H1 (cell line): Measurements from ENCODE around the gene RBM17. TPM values are rescaled to one million over a fixed set of nuclear protein-coding genes. Genes with fewer than 3 reads are reported as not detected.
"Not testable (repeated sequence)": the region's sequence is repeated elsewhere in the genome, so short reads cannot be mapped to it uniquely, and the experiment has no call there.

Source experiments
- CTCF ChIA-PET: fragments of 300-600 bp; sonication (Branson Sonifier 250); formaldehyde crosslinking; loops from one replicate; lab custom pipeline; 2021; ENCODE audit not compliant: partially characterized antibody; lab: Charles Lee
- POLR2A ChIA-PET: fragments of 300-600 bp; sonication (Branson Sonifier 250); formaldehyde crosslinking; loops from one replicate; lab custom pipeline; 2021; ENCODE audit warnings: inconsistent platforms; ENCODE audit not compliant: partially characterized antibody; lab: Charles Lee
- DNase-seq, 2 experiments: peaks; one replicate each; pipeline versions ENCODE4 v3.0.0 to v3.0.0-alpha.2; 2010 to 2022; ENCODE audit warnings: low spot score in 2 of 2, low read depth in 1 of 2, mixed read lengths in 1 of 2
- FAIRE-seq: peaks from 2 replicates; lab custom pipeline; 2011; peaks lifted over from hg19 to GRCh38; lab: Jason Lieb, UNC
- H2AFZ ChIP-seq: 2 replicates; pipeline ENCODE4 v1.8.1; 2012; ENCODE audit warnings: low read length, inconsistent platforms
- H2AK5ac ChIP-seq: 2 replicates; pipeline ENCODE4 v1.6.1; 2013; ENCODE audit warnings: low read depth, low read length
- H2BK120ac ChIP-seq: replicated peaks from 2 replicates; pipeline ENCODE3; 2013; ENCODE audit warnings: low read depth, low read length, inconsistent platforms
- H2BK12ac ChIP-seq: 2 replicates; pipeline ENCODE4 v1.6.1; 2013; ENCODE audit warnings: low read depth, low read length
- H2BK15ac ChIP-seq: 2 replicates; pipeline ENCODE4 v1.6.1; 2013; ENCODE audit warnings: low read length
- H2BK20ac ChIP-seq: 2 replicates; pipeline ENCODE4 v1.6.1; 2013; ENCODE audit warnings: low read length
- H2BK5ac ChIP-seq: 2 replicates; pipeline ENCODE4 v1.6.1; 2013; ENCODE audit warnings: low read depth, low read length
- H3K14ac ChIP-seq: 2 replicates; pipeline ENCODE4 v1.6.1; 2013; ENCODE audit warnings: inconsistent platforms; ENCODE audit not compliant: insufficient read length
- H3K18ac ChIP-seq: 2 replicates; pipeline ENCODE4 v1.6.1; 2013; ENCODE audit warnings: low read length; ENCODE audit errors: extremely low read depth
- H3K23ac ChIP-seq: 2 replicates; pipeline ENCODE4 v1.6.1; 2013; ENCODE audit warnings: inconsistent platforms; ENCODE audit not compliant: insufficient read length
- H3K23me2 ChIP-seq: 2 replicates; pipeline ENCODE4 v1.6.1; 2013; ENCODE audit warnings: low read depth, low read length
- H3K27ac ChIP-seq: 2 replicates; pipeline ENCODE4 v1.6.1; 2011; ENCODE audit warnings: low read depth, low read length, inconsistent platforms
- H3K27me3 ChIP-seq, 4 experiments: replicated peaks in 1 of 4; 1 replicate in 1 of 4; 2 replicates in 3 of 4; pipeline versions ENCODE4 v1.6.1 to v1.8.1; 2011 to 2013; ENCODE audit warnings: low read length in 3 of 4, mild to moderate bottlenecking in 3 of 4, inconsistent platforms in 2 of 4, mixed read lengths in 2 of 4, moderate library complexity in 1 of 4; ENCODE audit not compliant: control insufficient read depth in 3 of 4, insufficient read depth in 3 of 4; ENCODE audit errors: extremely low read depth in 1 of 4
- H3K36me3 ChIP-seq, 4 experiments: 2 replicates each; pipeline versions ENCODE4 v1.6.1 to v1.8.1; 2011 to 2013; ENCODE audit warnings: mild to moderate bottlenecking in 4 of 4, low read length in 3 of 4, moderate library complexity in 2 of 4, control low read depth in 1 of 4, inconsistent platforms in 1 of 4; ENCODE audit not compliant: insufficient read depth in 4 of 4, control insufficient read depth in 2 of 4
- H3K4ac ChIP-seq: replicated peaks from 2 replicates; pipeline ENCODE3; 2013; ENCODE audit warnings: low read length, low read depth, mixed read lengths, inconsistent platforms; ENCODE audit not compliant: insufficient read length
- H3K4me1 ChIP-seq, 4 experiments: replicated peaks in 1 of 4; 1 replicate in 1 of 4; 2 replicates in 3 of 4; pipeline versions ENCODE4 v1.6.1 to v1.8.1; 2011 to 2013; ENCODE audit warnings: low read length in 3 of 4, inconsistent platforms in 2 of 4, mixed read lengths in 1 of 4; ENCODE audit not compliant: insufficient read depth in 4 of 4, control insufficient read depth in 3 of 4
- H3K4me2 ChIP-seq, 2 experiments: 2 replicates each; pipeline versions ENCODE4 v1.6.1 to v1.8.1; 2011 to 2013; ENCODE audit warnings: low read depth in 2 of 2, low read length in 2 of 2, control low read depth in 1 of 2, inconsistent platforms in 1 of 2, mild to moderate bottlenecking in 1 of 2; ENCODE audit not compliant: insufficient read depth in 1 of 2
- H3K4me3 ChIP-seq, 4 experiments: fragments of 200-600, 300-600 bp in 1 of 4; sonication (generic), shearing (Covaris generic), sonication (Bioruptor Twin) in 1 of 4; 2 replicates each; pipeline versions ENCODE4 v1.5.1 to v1.8.1; 2011 to 2016; ENCODE audit warnings: low read length in 4 of 4, low read depth in 3 of 4, control low read depth in 2 of 4, inconsistent platforms in 2 of 4, mild to moderate bottlenecking in 2 of 4, mixed read lengths in 1 of 4, moderate library complexity in 1 of 4; ENCODE audit not compliant: insufficient read depth in 2 of 4; ENCODE audit errors: extremely low read depth in 1 of 4
- H3K56ac ChIP-seq: replicated peaks from 2 replicates; pipeline ENCODE3; 2013; ENCODE audit warnings: low read depth, mild to moderate bottlenecking, mixed read lengths, low read length, inconsistent platforms; ENCODE audit not compliant: insufficient read length
- H3K79me1 ChIP-seq: 2 replicates; pipeline ENCODE4 v1.6.1; 2013; ENCODE audit warnings: low read depth, low read length, control low read depth
- H3K79me2 ChIP-seq, 2 experiments: 2 replicates each; pipeline versions ENCODE4 v1.6.1 to v1.8.1; 2012 to 2013; ENCODE audit warnings: low read length in 2 of 2, mild to moderate bottlenecking in 2 of 2, inconsistent platforms in 1 of 2; ENCODE audit not compliant: insufficient read depth in 2 of 2, control insufficient read depth in 1 of 2
- H3K9ac ChIP-seq, 4 experiments: replicated peaks in 1 of 4; 1 replicate in 1 of 4; 2 replicates in 3 of 4; pipeline versions ENCODE4 v1.6.1 to v1.8.1; 2011 to 2013; ENCODE audit warnings: low read depth in 3 of 4, low read length in 3 of 4, control low read depth in 2 of 4, mild to moderate bottlenecking in 2 of 4, moderate library complexity in 2 of 4, inconsistent platforms in 1 of 4; ENCODE audit errors: extremely low read depth in 1 of 4
- H3K9me3 ChIP-seq, 2 experiments: 2 replicates each; pipeline versions ENCODE4 v1.6.1 to v1.8.1; 2012 to 2013; ENCODE audit warnings: mild to moderate bottlenecking in 2 of 2, moderate library complexity in 2 of 2, control low read depth in 1 of 2, inconsistent platforms in 1 of 2, low read depth in 1 of 2, low read length in 1 of 2, mixed read lengths in 1 of 2; ENCODE audit not compliant: insufficient read depth in 2 of 2
- H4K20me1 ChIP-seq, 2 experiments: replicated peaks in 1 of 2; 2 replicates each; pipeline versions ENCODE3 to v1.8.1; 2011 to 2013; ENCODE audit warnings: inconsistent platforms in 2 of 2, low read length in 2 of 2, mild to moderate bottlenecking in 1 of 2; ENCODE audit not compliant: insufficient read depth in 2 of 2, control insufficient read depth in 1 of 2
- H4K5ac ChIP-seq: 2 replicates; pipeline ENCODE4 v1.6.1; 2013; ENCODE audit warnings: low read length, low read depth, mixed read lengths, inconsistent platforms; ENCODE audit not compliant: insufficient read length
- H4K8ac ChIP-seq: 2 replicates; pipeline ENCODE4 v1.8.0; 2013; ENCODE audit warnings: mild to moderate bottlenecking, moderate library complexity, low read length, inconsistent platforms; ENCODE audit not compliant: insufficient read depth; ENCODE audit errors: extremely low read depth
- H4K91ac ChIP-seq: replicated peaks from 2 replicates; pipeline ENCODE3; 2013; ENCODE audit warnings: low read length, mixed read lengths, inconsistent platforms; ENCODE audit not compliant: insufficient read length
- WGBS, 2 experiments: shearing (Covaris generic) in 1 of 2; methylation state at CpG; one replicate each; pipeline versions ENCODE4 v1.1.6 to v1.1.7; 2013 to 2015; ENCODE audit warnings: low lambda C conversion rate in 2 of 2, mixed read lengths in 2 of 2, inconsistent platforms in 1 of 2, low coverage in 1 of 2, missing lambda C conversion rate in 1 of 2; ENCODE audit not compliant: insufficient replicate concordance in 2 of 2, insufficient coverage in 1 of 2, insufficient read length in 1 of 2; ENCODE audit errors: extremely low coverage in 1 of 2, missing lambda C conversion rate in 1 of 2; 5-methylcytosine and 5-hydroxymethylcytosine counted together
- polyA plus RNA-seq, 7 experiments: library from polyadenylated mRNA; depleted of rRNA in 3 of 7; stranded (reverse) in 5 of 7; unstranded in 2 of 7; fragments of >200 nt in 5 of 7; fragments of 200-250 nt in 2 of 7; gene quantifications; 1 replicate in 5 of 7; 2 replicates in 1 of 7; 4 replicates in 1 of 7; pipeline versions ENCODE4 v1.2.1 to v1.2.3, GENCODE V29; 2011 to 2013; ENCODE audit warnings: missing spikeins in 2 of 7, mixed read lengths in 2 of 7
- total RNA-seq: library from RNA; stranded (reverse); fragmentation: NEBNext Ultra II Directional; extraction: Animal tissue kit (Norgen Biotek cat#: 25700); gene quantifications from 2 replicates; pipeline ENCODE4 v1.2.1, GENCODE V29; 2021

RBM17 gene
- total and polyA plus RNA-seq, 2 of the 8 experiments (the other 6 are each of a cell fraction or from before 2014, with no cell fraction given): 15.7 to 128 TPM

GRCh38 chr10:6107616-6108015 lies 18.8 kb downstream of the RBM17 start:
- H4K8ac ChIP-seq, H2AFZ ChIP-seq, H3K79me1 ChIP-seq, H2BK120ac ChIP-seq, H2BK15ac ChIP-seq, H3K4ac ChIP-seq, H3K9me3 ChIP-seq, H2AK5ac ChIP-seq, H3K27ac ChIP-seq, H3K9ac ChIP-seq, H2BK20ac ChIP-seq, DNase-seq, H2BK5ac ChIP-seq, H3K23ac ChIP-seq, H3K4me3 ChIP-seq, H3K18ac ChIP-seq, H2BK12ac ChIP-seq, H3K4me2 ChIP-seq, FAIRE-seq, H3K56ac ChIP-seq, H3K27me3 ChIP-seq, H4K91ac ChIP-seq, H4K5ac ChIP-seq, H3K23me2 ChIP-seq, H3K14ac ChIP-seq: not testable (repeated sequence)
- Histone ChIP-seq H3K36me3 (peaks cover 16 to 60% (median 33%) of the 10 kb centered on the region in 4 experiments), H4K20me1 (peaks cover 9 to 14% of the 10 kb centered on the region in 2 experiments), H3K4me1 (peaks cover 4 to 24% (median 14%) of the 10 kb centered on the region in 4 experiments; a peak in 4 of 7 replicates), H3K79me2 (peaks cover 0 to 17% of the 10 kb centered on the region in 2 experiments; a peak in 2 of 4 replicates)
- ChIA-PET POLR2A (interaction anchor here (1.0 to 1.6 kb wide), 4 partner anchors 14 to 95 kb away, joined by 3 to 10 read pairs (median 4); partner anchors contain the start of gene PFKFB3), CTCF (interaction anchor here (0.8 to 3.2 kb wide), 6 partner anchors 11 to 294 kb away, joined by 3 to 21 read pairs (median 5); no protein-coding TSS in a partner anchor)
- WGBS, 2 experiments: 94% methylated on average over 3 of the region's 3 CpGs; no CpG with 5 or more reads in 1 of the 2 experiments
